OCI-LY1 (cell line): ENCODE results near the gene ENTPD6.

Experiments used
- H2AFZ ChIP-seq: fragments of 200-600 bp; sonication (generic), shearing (Covaris generic); 2 replicates; pipeline ENCODE4 v1.6.0; 2014; ENCODE audit warnings: antibody characterized with exemption, mild to moderate bottlenecking, low read length
- H3F3A ChIP-seq: fragments of 200-600 bp; sonication (generic), shearing (Covaris generic); 2 replicates; pipeline ENCODE4 v1.6.0; 2014; ENCODE audit warnings: mild to moderate bottlenecking, antibody characterized with exemption, low read length, moderate library complexity; ENCODE audit not compliant: insufficient read depth
- H3K27ac ChIP-seq: fragments of 200-600 bp; sonication (generic); 2 replicates; pipeline ENCODE4 v1.5.1; 2014; ENCODE audit warnings: low read length, mixed run types, mild to moderate bottlenecking, low read depth; ENCODE audit not compliant: poor library complexity, severe bottlenecking
- H3K27me3 ChIP-seq: fragments of 200-600 bp; sonication (generic); 2 replicates; pipeline ENCODE4 v1.6.0; 2014; ENCODE audit warnings: antibody characterized with exemption, mild to moderate bottlenecking, low read length, moderate library complexity; ENCODE audit not compliant: insufficient read depth
- H3K36me3 ChIP-seq: fragments of 200-600 bp; sonication (generic); 2 replicates; pipeline ENCODE4 v1.6.1; 2014; ENCODE audit warnings: mild to moderate bottlenecking, antibody characterized with exemption, low read length, moderate library complexity, mixed read lengths; ENCODE audit not compliant: insufficient read depth
- H3K4me1 ChIP-seq: fragments of 200-600 bp; sonication (generic); 2 replicates; pipeline ENCODE4 v1.5.1; 2014; ENCODE audit warnings: mild to moderate bottlenecking, low read length, moderate library complexity; ENCODE audit not compliant: insufficient read depth, severe bottlenecking
- H3K4me2 ChIP-seq: fragments of 200-600 bp; sonication (generic), shearing (Covaris generic); 2 replicates; pipeline ENCODE4 v1.6.1; 2014; ENCODE audit warnings: low read length
- H3K4me3 ChIP-seq: fragments of 200-600 bp; sonication (generic); 2 replicates; pipeline ENCODE4 v1.5.1; 2014; ENCODE audit warnings: low read length, low read depth, mild to moderate bottlenecking, mixed read lengths; ENCODE audit not compliant: poor library complexity, severe bottlenecking
- H3K79me2 ChIP-seq: fragments of 200-600 bp; shearing (Covaris generic); 2 replicates; pipeline ENCODE4 v1.6.1; 2016; ENCODE audit warnings: mixed run types, low read length, mixed read lengths; ENCODE audit not compliant: insufficient read depth
- H3K9ac ChIP-seq: fragments of 200-600 bp; sonication (generic), shearing (Covaris generic); 2 replicates; pipeline ENCODE4 v1.6.1; 2014; ENCODE audit warnings: mild to moderate bottlenecking, low read length, mixed read lengths
- H3K9me2 ChIP-seq: fragments of 200-600 bp; sonication (generic), shearing (Covaris generic); 2 replicates; pipeline ENCODE4 v1.6.1; 2014; ENCODE audit warnings: low read depth, mild to moderate bottlenecking, low read length, mixed read lengths
- H3K9me3 ChIP-seq: fragments of 200-600 bp; shearing (Covaris generic); 2 replicates; pipeline ENCODE4 v1.6.1; 2014; ENCODE audit warnings: low read length, mixed read lengths
- H4K20me1 ChIP-seq: fragments of 200-600 bp; sonication (generic), shearing (Covaris generic); 2 replicates; pipeline ENCODE4 v1.6.0; 2016; ENCODE audit warnings: mild to moderate bottlenecking, low read length; ENCODE audit not compliant: insufficient read depth
- CTCF ChIP-seq: fragments of 200-600 bp; sonication (generic), shearing (Covaris generic); IDR thresholded peaks from 2 replicates; pipeline ENCODE4 v1.5.1; 2017; ENCODE audit warnings: mild to moderate bottlenecking, antibody characterized with exemption, low read length, moderate library complexity, mixed read lengths
- EZH2 ChIP-seq: fragments of 200-600 bp; sonication (generic), shearing (Covaris generic); IDR thresholded peaks from 2 replicates; pipeline ENCODE4 v1.8.0; 2017; ENCODE audit warnings: borderline replicate concordance, mixed run types, mild to moderate bottlenecking, antibody characterized with exemption, low read length, moderate library complexity, mixed read lengths

The ENTPD6 gene

GRCh38 chr20:25221592-25222460 lies 26.3 kb downstream of the ENTPD6 start:
- H3K9me3 ChIP-seq, result no peaks in the 10 kb centered on the region
- peaks cover 7% of the 10 kb centered on the region; the same call in 1 of the 2 replicates for H3K36me3 ChIP-seq
- no peak overlapping the region for H3K27ac ChIP-seq
- peaks cover 20% of the 10 kb centered on the region for H3K4me1 ChIP-seq
- no peaks in the 10 kb centered on the region for H3K79me2 ChIP-seq
- TF ChIP-seq EZH2 (no peak), CTCF (no peak)
- no peak overlapping the region for H2AFZ ChIP-seq
- no peak overlapping the region for H3K4me3 ChIP-seq
- H4K20me1 ChIP-seq, result no peaks in the 10 kb centered on the region
- H3K9ac ChIP-seq, result no peak overlapping the region
- no peaks in the 10 kb centered on the region for H3K9me2 ChIP-seq
- H3K4me2 ChIP-seq, result no peak overlapping the region
- H3K27me3 ChIP-seq, result no peaks in the 10 kb centered on the region
- H3F3A ChIP-seq, result no peaks in the 10 kb centered on the region

GRCh38 chr20:25222461-25223178 lies 27.1 kb downstream of the ENTPD6 start:
- Histone ChIP-seq H3K4me3 (no peak overlapping the region), H3K9ac (no peak overlapping the region), H3K36me3 (no peaks in the 10 kb centered on the region), H2AFZ (no peak overlapping the region), H3K27me3 (no peaks in the 10 kb centered on the region), H3K9me2 (no peaks in the 10 kb centered on the region), H3K9me3 (no peaks in the 10 kb centered on the region), H3K4me1 (peaks cover 20% of the 10 kb centered on the region), H3F3A (no peaks in the 10 kb centered on the region), H3K27ac (peak overlapping the region; percentile 30), H3K4me2 (no peak overlapping the region), H4K20me1 (no peaks in the 10 kb centered on the region), H3K79me2 (no peaks in the 10 kb centered on the region)
- TF ChIP-seq CTCF (no peak), EZH2 (no peak)

- H3K4me3 ChIP-seq, result no peak overlapping the region
- no peak overlapping the region for H3K4me2 ChIP-seq
- no peaks in the 10 kb centered on the region for H4K20me1 ChIP-seq
- H3K9me3 ChIP-seq, result no peaks in the 10 kb centered on the region
- H3F3A ChIP-seq, result no peaks in the 10 kb centered on the region
- peaks cover 20% of the 10 kb centered on the region for H3K4me1 ChIP-seq
- no peak overlapping the region for H3K9ac ChIP-seq
- H3K79me2 ChIP-seq, result no peaks in the 10 kb centered on the region
- H3K27ac ChIP-seq, result peak overlapping the region; percentile 30
- H3K9me2 ChIP-seq, result no peaks in the 10 kb centered on the region
- H2AFZ ChIP-seq, result no peak overlapping the region
- H3K36me3 ChIP-seq, result no peaks in the 10 kb centered on the region
- H3K27me3 ChIP-seq, result no peaks in the 10 kb centered on the region
- TF ChIP-seq EZH2 (no peak), CTCF (no peak)
Measured at GRCh38 chr20:25223179-25223661, 27.7 kb downstream of the ENTPD6 start.
